ENCODE results near the gene HTD2.

- TF ChIP-seq, protein P1, sequence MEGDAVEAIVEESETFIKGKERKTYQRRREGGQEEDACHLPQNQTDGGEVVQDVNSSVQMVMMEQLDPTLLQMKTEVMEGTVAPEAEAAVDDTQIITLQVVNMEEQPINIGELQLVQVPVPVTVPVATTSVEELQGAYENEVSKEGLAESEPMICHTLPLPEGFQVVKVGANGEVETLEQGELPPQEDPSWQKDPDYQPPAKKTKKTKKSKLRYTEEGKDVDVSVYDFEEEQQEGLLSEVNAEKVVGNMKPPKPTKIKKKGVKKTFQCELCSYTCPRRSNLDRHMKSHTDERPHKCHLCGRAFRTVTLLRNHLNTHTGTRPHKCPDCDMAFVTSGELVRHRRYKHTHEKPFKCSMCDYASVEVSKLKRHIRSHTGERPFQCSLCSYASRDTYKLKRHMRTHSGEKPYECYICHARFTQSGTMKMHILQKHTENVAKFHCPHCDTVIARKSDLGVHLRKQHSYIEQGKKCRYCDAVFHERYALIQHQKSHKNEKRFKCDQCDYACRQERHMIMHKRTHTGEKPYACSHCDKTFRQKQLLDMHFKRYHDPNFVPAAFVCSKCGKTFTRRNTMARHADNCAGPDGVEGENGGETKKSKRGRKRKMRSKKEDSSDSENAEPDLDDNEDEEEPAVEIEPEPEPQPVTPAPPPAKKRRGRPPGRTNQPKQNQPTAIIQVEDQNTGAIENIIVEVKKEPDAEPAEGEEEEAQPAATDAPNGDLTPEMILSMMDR (IDR thresholded peaks at IDR 0.05): no peak
- TF ChIP-seq POLR2A (IDR thresholded peaks at IDR 0.05): no peak
- no peak for TF ChIP-seq EP300 (IDR thresholded peaks at IDR 0.05)
These were observed 45.6 kb downstream of the HTD2 start for GRCh38 chr3:58351920-58352319.
